ENCODE results near the gene GPRIN2.
"Not testable (repeated sequence)": the region's sequence is repeated elsewhere in the genome, so short reads cannot be mapped to it uniquely, and the experiment has no call there.

GPRIN2 gene

DNA sequence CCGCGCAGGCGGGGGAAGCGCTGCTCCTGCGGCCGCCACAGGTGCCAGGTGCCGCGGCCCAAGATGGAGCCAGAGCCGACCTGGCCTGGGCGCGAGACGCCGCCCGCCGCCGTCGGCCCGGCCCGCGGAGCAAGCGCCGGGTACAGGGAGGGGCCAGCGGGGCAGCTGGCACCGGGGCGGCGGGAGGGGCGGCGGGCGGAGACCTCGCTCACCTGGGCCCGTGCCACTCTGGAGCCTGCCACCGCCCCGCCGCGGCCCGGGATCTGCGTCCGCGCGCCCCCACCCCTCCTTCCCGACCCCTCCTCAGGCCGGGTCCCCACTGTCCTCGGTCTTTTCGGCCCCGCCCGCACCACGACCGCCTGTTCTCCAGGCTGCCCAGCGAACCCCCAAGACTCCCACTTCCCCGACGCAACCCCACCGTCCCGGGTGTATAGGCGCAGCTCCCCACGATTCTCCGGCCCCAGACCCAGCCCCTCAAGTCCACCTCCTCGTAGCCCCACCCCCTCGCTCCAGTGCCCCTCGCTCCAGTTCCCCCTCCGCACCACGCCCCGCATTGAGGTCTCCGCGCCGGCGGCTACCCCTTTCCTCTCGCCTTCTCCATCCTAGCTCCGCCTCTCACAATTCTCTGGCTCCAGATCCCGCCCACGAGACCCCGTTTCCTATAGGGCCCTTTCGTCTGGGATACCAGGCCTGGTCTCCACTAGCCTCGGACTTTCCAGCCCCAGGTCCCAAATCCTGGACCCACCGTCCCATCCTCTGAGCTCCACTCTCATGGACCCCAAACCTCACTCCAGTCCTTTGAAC is at the start of gene GPRIN2:
TSS of gene GPRIN2 (minus strand) at position 144 of the 804 bp plus-strand sequence. CDS start 5,922 bp downstream, outside the sequence.
- no peak for DNase-seq

- DNase-seq = not testable (repeated sequence)
These were observed 44.1 kb upstream of the GPRIN2 start for GRCh38 chr10:46600516-46600915.

- DNase-seq = not testable (repeated sequence)
These were observed 41.3 kb upstream of the GPRIN2 start for GRCh38 chr10:46597616-46598246.

DNA sequence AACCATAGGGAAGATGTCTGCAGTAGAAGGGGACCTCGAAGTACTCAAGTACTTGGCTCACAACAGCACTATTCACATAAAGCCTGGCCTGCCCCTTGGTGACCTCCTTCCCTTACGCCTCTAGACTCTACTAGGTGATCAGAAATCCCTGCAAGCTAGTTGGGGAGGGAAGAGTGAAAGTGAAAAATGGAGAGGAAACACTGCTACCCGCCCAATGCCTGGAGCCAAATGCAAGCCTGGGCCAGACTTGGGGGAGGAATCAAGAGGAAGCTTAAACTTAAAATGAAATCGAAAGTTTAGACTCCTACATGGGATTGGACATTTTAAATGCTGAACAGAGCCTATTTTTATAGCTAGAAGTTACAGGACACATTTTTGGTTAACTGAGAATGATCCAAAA is 40.1 kb upstream of the GPRIN2 start:
- not testable (repeated sequence) for DNase-seq

DNA sequence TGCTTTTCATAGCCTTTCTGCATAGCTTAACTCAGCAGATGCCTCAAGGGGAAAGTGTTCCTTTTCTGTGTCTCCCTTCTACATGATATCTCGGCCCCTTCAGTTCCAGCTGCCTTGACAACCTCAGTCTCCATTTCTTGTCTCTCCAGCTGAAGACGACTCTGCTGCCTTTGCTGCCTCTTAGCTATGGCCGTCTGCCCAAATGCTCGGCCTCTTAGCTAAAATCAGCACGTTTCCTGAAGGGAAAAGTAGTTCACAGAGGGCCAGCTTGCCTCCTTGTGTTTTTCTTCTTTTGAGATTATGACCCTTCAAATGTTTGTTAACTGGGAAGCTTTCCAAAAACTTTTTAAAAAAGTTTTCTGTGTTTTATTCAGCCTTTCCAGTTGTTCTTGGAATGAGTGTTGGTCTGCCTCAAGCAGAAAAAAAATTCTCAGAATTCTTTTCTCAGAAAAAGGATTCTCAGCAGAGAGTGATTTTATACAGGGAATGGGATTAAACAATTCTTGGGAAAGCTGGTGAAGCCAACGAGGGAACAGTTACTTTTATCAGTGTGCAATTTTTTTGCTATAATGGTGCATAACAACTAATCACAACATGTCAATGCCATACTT is 38.1 kb upstream of the GPRIN2 start:
- not testable (repeated sequence) for DNase-seq

DNA sequence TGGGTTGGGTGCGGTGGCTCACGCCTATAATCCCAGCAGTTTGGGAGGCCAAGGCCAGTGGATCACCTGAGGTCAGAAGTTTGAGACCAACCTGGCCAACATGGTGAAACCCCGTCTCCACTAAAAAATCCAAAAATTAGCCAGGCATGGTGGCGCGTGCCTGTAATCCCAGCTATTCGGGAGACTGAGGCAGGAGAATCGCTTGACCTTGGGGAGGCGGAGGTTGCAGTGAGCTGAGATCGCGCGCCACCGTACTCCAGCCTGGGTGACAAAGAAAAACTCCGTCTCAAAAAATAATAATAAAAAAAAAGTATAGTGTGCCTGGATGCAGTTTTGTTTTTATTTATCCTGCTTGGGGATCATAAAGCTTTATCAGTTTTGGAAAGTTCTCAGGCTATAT is 36.8 kb upstream of the GPRIN2 start:
- not testable (repeated sequence) for DNase-seq

DNA sequence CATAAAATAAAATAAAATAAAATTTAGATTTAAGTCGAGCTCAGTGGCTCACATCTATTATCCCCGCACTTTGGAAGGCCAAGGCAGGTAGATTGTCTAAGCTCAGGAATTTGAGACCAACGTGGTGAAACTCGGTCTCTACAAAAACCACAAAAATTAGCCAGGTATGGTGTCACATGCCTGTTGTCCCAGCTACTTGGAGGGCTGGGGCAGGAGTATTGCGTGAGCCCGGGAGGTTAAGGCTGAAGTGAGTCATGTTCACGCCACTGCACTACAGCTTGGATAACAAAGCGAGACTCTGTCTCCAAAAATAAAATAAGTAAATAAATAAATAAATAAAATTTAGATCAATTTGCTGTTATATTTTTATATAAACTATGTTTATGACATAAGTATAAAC is 34.6 kb upstream of the GPRIN2 start:
- DNase-seq = not testable (repeated sequence)

DNA sequence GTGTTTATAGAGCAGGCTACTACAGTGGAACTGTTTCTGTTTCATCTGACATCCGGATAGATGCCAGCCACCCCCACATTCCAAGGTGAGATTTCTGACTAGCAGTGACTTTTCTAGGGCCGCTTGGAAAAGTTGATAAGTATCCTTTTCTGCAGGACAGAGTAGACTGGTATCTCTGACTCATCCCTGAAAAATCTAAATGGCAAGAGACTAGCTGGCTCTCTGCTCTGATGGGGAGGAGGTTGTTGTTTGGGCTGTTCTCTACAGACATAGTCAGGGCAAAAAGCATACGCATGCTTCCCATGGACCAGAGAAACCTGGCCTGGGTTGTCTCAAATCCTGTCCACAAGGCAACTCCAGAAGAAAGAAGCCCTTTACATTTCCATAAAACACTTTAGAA is 33.1 kb upstream of the GPRIN2 start:
- not testable (repeated sequence) for DNase-seq

- DNase-seq = not testable (repeated sequence)
These were observed 31.8 kb upstream of the GPRIN2 start for GRCh38 chr10:46588221-46588620.

- DNase-seq = not testable (repeated sequence)
These were observed 31.1 kb upstream of the GPRIN2 start for GRCh38 chr10:46587546-46587945.

GRCh38 chr10:46585246-46585645 is 28.8 kb upstream of the GPRIN2 start:
- not testable (repeated sequence) for DNase-seq

DNA sequence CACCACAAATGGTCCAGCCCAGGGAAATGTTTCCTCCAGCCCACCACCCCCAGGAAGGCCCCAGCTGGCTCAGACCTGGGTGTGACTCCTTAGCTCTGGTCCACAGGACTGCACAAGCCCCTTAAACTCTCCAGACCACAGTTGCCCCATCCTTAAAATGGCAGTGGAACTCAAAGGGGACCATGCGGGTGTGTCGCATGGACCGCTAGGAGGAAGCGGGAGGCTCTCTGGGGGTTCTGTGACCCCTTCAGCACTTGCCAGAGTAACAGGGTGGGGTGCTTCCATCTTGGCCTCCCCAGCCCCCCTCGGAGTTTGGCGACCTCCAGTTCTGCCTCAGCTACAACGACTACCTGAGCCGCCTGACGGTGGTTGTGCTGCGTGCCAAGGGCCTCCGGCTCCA is 27.7 kb upstream of the GPRIN2 start:
- not testable (repeated sequence) for DNase-seq

DNA sequence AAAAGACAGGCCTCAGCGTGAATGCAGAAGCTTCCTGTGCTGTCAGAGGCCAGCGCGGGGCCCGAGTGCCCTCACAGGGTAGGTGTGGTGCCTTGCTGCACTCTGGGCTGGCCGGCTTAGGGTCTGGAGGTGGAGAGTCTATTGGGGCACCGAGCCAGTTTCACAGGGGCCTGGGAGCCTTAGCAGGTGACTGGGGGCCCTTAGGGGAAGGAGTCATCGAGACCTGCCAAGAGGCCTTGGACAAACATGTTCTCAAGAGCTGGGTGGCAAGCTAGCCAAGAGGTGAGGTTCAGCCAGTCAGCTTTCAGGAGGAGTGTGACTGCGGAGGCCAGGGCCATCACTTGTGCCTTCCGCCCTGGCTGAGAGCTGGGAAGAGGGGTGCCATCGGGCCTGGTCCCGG is 26.1 kb upstream of the GPRIN2 start:
- not testable (repeated sequence) for DNase-seq

GRCh38 chr10:46581997-46582396 is 25.5 kb upstream of the GPRIN2 start:
- not testable (repeated sequence) for DNase-seq

DNA sequence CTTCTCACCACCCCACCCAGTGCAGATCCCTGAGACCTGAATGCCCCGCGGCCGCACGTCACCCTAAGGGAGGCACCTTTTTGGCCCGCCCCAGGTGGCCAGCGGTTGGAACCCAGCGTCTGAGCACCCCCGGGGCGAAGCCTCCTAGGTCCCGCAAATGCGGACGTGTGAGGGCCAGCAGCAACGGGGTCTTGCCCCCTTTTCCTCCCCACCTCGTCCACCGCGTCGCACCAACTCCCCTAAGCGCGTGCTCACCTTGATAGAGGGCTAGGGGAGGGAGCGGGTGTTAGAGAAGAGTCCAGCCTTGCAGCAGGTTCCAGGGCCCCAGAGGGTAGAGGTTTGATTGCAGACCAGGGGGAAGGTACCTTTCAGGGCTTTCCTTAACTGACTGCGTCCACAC is 22.9 kb upstream of the GPRIN2 start:
- not testable (repeated sequence) for DNase-seq

DNA sequence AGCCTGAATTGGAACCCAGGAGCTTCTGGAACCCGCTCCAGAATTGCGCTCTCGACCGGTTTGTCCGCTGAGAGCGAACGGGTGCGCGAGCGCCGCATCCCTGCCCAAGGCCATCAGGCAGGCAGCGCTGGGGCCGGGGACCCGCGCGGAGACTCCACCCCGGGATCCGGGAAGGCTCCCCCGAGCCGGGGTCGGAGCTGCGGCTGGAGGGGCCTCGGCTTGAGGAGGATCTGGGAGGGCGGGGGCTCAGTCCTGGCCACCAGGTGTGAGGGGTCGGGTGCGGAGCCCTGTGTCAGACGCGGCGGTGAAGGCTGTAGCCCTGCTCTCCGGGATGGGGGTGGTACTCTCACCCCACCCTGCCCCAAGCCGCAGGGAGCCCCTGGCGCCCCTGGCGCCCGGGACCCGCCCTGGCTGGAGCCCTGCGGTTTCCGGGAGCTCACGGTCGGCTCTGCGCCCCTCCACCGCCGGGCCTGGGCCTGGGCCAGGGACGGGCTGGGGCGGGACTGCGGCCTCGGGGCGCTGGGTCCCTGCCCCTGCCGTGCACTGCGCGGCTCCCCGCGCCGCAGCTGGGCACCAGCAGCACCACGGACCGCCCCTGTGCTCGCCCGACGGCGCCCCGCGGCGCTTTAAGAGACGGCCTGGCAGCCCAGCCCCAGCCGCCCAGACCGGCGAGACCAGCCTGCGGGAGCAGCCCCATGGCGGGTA is 22.2 kb upstream of the GPRIN2 start, which contains the start of gene SYT15:
TSS of gene SYT15 (plus strand) at position 655 of the 705 bp plus-strand sequence. CDS start at position 696, 41 bp downstream.
- not testable (repeated sequence) for DNase-seq

GRCh38 chr10:46577624-46578473 is 21.4 kb upstream of the GPRIN2 start:
- DNase-seq = not testable (repeated sequence)

DNA sequence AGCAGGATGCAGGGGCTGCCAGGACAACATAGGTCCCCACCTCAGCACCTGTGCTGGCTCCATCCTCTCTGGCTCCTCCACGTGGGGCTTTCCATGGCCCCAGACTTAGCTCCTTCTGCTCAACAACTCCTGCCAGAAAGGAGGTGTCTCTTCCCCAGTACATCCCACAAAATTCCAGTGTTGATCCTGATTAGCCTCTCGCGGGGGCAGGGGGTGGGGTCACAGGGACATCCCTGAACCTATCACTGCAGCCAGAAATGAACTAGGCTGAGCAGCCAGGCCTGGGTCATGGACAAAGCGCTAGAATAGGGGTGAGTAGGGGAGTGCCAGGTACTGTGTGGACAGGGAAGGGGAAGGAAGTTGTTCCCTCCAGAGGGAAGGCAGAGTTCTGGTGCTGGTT is 17.4 kb upstream of the GPRIN2 start:
- not testable (repeated sequence) for DNase-seq

DNA sequence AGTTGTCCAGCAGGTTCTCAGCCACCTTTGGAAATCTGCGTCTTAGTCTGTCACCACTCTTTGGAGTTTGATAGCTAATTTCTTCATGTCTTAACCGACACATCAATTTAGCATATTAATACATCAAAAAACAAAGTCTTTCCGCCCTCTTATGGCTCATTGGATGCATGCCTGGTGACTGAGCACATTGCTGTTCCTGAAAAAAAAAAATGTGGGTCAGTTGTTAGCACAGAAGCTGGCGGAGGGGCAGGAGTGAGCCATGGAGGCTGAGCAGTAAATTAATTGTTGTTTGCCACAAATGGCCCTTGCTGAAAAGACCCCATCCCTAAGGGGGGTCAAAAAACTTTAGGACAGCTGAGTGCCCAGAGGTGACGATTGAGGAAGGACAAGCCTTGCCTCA is 16.9 kb upstream of the GPRIN2 start:
- not testable (repeated sequence) for DNase-seq

GRCh38 chr10:46572765-46573164 is 16.3 kb upstream of the GPRIN2 start:
- DNase-seq = not testable (repeated sequence)

DNA sequence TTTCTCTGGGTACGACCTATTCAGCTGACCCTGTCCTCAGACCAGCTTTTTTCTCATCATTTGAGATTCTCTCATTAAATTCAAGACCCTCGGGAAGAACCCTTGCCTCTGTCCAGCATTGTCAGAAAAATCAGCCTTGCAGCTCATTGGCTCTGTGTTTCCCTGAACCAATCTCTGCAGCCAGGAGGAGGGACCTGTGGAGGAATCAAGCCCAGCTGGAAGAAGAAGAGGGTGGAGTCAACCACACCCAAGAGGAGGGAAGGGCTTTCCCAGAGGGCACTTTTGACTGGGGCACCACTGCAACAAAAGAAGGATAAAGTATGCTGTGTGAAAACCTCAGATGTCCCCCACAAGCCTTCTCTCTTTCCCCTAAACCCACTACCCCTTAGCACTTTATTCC is 14.2 kb upstream of the GPRIN2 start:
- DNase-seq = not testable (repeated sequence)

DNA sequence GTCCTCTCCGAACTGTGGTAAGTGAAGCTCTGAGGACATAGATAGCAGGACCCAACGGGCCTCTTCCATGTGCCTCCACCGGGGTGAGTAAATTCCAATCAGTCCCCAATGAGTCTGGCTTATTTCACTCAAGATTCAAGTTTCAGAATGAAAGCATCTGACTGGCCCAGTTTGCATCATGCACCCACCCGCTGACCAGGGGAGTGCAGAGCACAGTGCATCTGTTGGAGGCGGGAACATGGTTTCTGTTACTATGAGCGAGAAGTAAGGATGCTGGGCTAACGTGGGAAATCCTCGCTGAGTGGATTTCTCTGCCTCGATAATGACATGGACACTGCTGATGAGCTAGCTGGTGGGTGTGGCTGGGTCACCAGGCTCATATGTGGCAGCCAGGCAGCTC is 10.7 kb upstream of the GPRIN2 start:
- DNase-seq = not testable (repeated sequence)

All from NCI-H524 (cell line).